Liver (tissue), 9 donors: ENCODE measurements around the gene CKAP5. TPM values are rescaled to one million over a fixed set of nuclear protein-coding genes. Genes with fewer than 3 reads are reported as not detected.

ENCODE experiments used
- DNase-seq: peaks from one replicate; pipeline ENCODE4 v3.0.0-alpha.2; 2017; ENCODE audit warnings: low spot score
- H3K27ac ChIP-seq, 2 donors: one replicate each; pipeline ENCODE4 v1.7.0; 2013; ENCODE audit warnings: inconsistent platforms in 2 of 2, low read length in 2 of 2, control low read depth in 1 of 2, low read depth in 1 of 2, mild to moderate bottlenecking in 1 of 2
- H3K27me3 ChIP-seq, 4 donors: one replicate each; pipeline versions ENCODE4 v1.6.1 to v1.7.0; 2013; ENCODE audit warnings: low read length in 3 of 4, inconsistent platforms in 1 of 4, mild to moderate bottlenecking in 1 of 4, moderate library complexity in 1 of 4; ENCODE audit not compliant: control insufficient read depth in 4 of 4, insufficient read depth in 4 of 4
- H3K36me3 ChIP-seq, 4 donors: one replicate each; pipeline versions ENCODE4 v1.6.1 to v1.7.0; 2013; ENCODE audit warnings: low read length in 3 of 4, mild to moderate bottlenecking in 3 of 4, low read depth in 1 of 4, moderate library complexity in 1 of 4; ENCODE audit not compliant: control insufficient read depth in 4 of 4, insufficient read depth in 3 of 4
- H3K4me1 ChIP-seq, 4 donors: one replicate each; pipeline versions ENCODE4 v1.6.1 to v1.7.0; 2013; ENCODE audit warnings: low read length in 3 of 4, mild to moderate bottlenecking in 3 of 4, moderate library complexity in 1 of 4; ENCODE audit not compliant: control insufficient read depth in 4 of 4, insufficient read depth in 4 of 4
- H3K4me3 ChIP-seq, 3 donors: one replicate each; pipeline versions ENCODE4 v1.6.1 to v1.7.0; 2013; ENCODE audit warnings: low read length in 3 of 3, control low read depth in 1 of 3, low read depth in 1 of 3, mild to moderate bottlenecking in 1 of 3
- H3K9ac ChIP-seq, 2 donors: one replicate each; pipeline ENCODE4 v1.7.0; 2013; ENCODE audit warnings: low read length in 2 of 2, mild to moderate bottlenecking in 2 of 2, moderate library complexity in 2 of 2, control low read depth in 1 of 2, low read depth in 1 of 2
- H3K9me3 ChIP-seq, 4 donors: one replicate each; pipeline versions ENCODE4 v1.6.1 to v1.7.0; 2013; ENCODE audit warnings: low read length in 3 of 4; ENCODE audit not compliant: control insufficient read depth in 4 of 4
- EGR1 ChIP-seq, 2 donors: IDR thresholded peaks; 2 replicates each; pipeline ENCODE4 v1.6.1; 2016 to 2018; ENCODE audit warnings: antibody characterized with exemption in 2 of 2, low read depth in 2 of 2
- FOXA1 ChIP-seq: IDR thresholded peaks from 2 replicates; pipeline ENCODE4 v1.6.1; 2016; ENCODE audit warnings: antibody characterized with exemption
- FOXA2 ChIP-seq: IDR thresholded peaks from 2 replicates; pipeline ENCODE4 v1.6.1; 2016; ENCODE audit warnings: antibody characterized with exemption
- GABPA ChIP-seq, 2 donors: IDR thresholded peaks in 1 of 2; conservative IDR thresholded peaks in 1 of 2; 2 replicates each; pipeline ENCODE4 v1.6.1; 2016; ENCODE audit warnings: antibody characterized with exemption in 2 of 2, mild to moderate bottlenecking in 1 of 2, moderate library complexity in 1 of 2
- HNF4A ChIP-seq, 2 donors: conservative IDR thresholded peaks; 2 replicates each; pipeline ENCODE4 v1.6.1; 2016; ENCODE audit warnings: antibody characterized with exemption in 2 of 2, mild to moderate bottlenecking in 2 of 2
- HNF4G ChIP-seq: IDR thresholded peaks from 2 replicates; pipeline ENCODE4 v1.6.1; 2016; ENCODE audit warnings: antibody characterized with exemption
- JUND ChIP-seq, 2 donors: IDR thresholded peaks; 2 replicates each; pipeline ENCODE4 v1.6.1; 2016; ENCODE audit warnings: antibody characterized with exemption in 2 of 2
- NR2F2 ChIP-seq: IDR thresholded peaks from 2 replicates; pipeline ENCODE4 v1.6.1; 2016; ENCODE audit warnings: antibody characterized with exemption
- RAD21 ChIP-seq, 2 donors: IDR thresholded peaks; 2 replicates each; pipeline ENCODE4 v1.6.1; 2016; ENCODE audit warnings: antibody characterized with exemption in 2 of 2, mild to moderate bottlenecking in 2 of 2
- RXRA ChIP-seq, 2 donors: IDR thresholded peaks; 2 replicates each; pipeline ENCODE4 v1.6.1; 2017 to 2018; ENCODE audit warnings: antibody characterized with exemption in 2 of 2, mild to moderate bottlenecking in 1 of 2
- SP1 ChIP-seq: IDR thresholded peaks from 2 replicates; pipeline ENCODE4 v1.6.1; 2018; ENCODE audit warnings: antibody characterized with exemption, mild to moderate bottlenecking
- TAF1 ChIP-seq: conservative IDR thresholded peaks from 2 replicates; pipeline ENCODE4 v1.6.1; 2016; ENCODE audit warnings: antibody characterized with exemption, mild to moderate bottlenecking
- YY1 ChIP-seq: IDR thresholded peaks from 2 replicates; pipeline ENCODE4 v1.6.1; 2016; ENCODE audit warnings: antibody characterized with exemption, mild to moderate bottlenecking
- WGBS: extraction: QIAGEN DNeasy Blood & Tissue Kit; methylation state at CpG from one replicate; pipeline ENCODE4 v1.1.7; 2013; 5-methylcytosine and 5-hydroxymethylcytosine counted together
- polyA plus RNA-seq, 2 donors: library from polyadenylated mRNA; stranded (reverse) in 1 of 2; unstranded in 1 of 2; fragments of 200-250 nt in 1 of 2; fragments of >200 nt in 1 of 2; fragmentation: Nextera tagmentation in 1 of 2; extraction: Ambion mirVana in 1 of 2; gene quantifications; one replicate each; pipeline versions ENCODE4 v1.2.1 to v1.2.3, GENCODE V29; 2013 to 2015
- total RNA-seq, 2 donors: library from RNA; depleted of rRNA; stranded (reverse); fragments of >200 nt; gene quantifications; one replicate each; pipeline ENCODE4 v1.2.3, GENCODE V29; 2014
- TF ChIP-seq, protein P1 (sequence below): IDR thresholded peaks from 2 replicates; pipeline ENCODE4 v1.6.1; 2016; ENCODE audit warnings: antibody characterized with exemption
- TF ChIP-seq, protein P2 (sequence below): IDR thresholded peaks from 2 replicates; pipeline ENCODE4 v1.6.1; 2016; ENCODE audit warnings: antibody characterized with exemption, mild to moderate bottlenecking
- TF ChIP-seq, protein P3 (sequence below): IDR thresholded peaks from 2 replicates; pipeline ENCODE4 v1.6.1; 2016; ENCODE audit warnings: antibody characterized with exemption
- TF ChIP-seq, protein P4 (sequence below): IDR thresholded peaks from 2 replicates; pipeline ENCODE4 v1.6.1; 2016; ENCODE audit warnings: antibody characterized with exemption
- donor health status: healthy.
- donor health status: healthy.
- donor health status: healthy.
- donor health status: healthy.
- donor health status: healthy.

The CKAP5 gene
- total and polyA plus RNA-seq, 4 donors = 6.1 to 70.4 (median 15.4) TPM

DNA sequence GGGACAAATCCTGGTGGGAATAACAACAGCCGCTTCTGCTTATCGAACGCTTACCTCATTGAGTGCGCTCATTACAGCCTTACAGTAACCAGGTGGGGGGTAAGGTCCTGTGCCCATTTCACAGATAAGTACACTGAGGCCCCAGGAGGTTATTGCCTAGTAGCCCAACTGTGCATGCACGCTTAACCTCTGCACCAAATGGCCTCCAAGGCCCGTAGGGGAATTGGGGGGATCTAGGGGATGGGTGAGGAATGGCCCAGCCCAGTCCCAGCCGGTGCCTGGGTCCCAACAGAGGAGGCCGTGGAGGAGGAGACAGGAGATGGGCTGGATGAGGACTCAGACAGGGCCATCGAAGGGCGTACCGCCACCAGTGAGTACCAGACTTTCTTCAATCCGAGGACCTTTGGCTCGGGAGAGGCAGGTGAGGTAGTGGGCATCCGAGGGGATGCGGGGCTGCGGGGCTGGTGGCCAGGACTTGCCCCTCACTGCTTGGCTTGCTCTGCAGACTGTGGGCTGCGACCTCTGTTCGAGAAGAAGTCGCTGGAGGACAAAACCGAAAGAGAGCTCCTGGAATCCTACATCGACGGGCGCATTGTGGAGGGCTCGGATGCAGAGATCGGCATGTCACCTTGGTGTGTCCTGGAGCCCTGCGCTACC is 119.7 kb downstream of the CKAP5 start:
- Histone ChIP-seq H3K4me3 (no peak overlapping the region), H3K27me3 (no peaks in the 10 kb centered on the region), H3K27ac (no peak overlapping the region), H3K4me1 (peaks cover 9 to 60% (median 33%) of the 10 kb centered on the region in 4 donors), H3K9ac (no peak overlapping the region), H3K36me3 (peaks cover 13 to 52% (median 43%) of the 10 kb centered on the region in 4 donors), H3K9me3 (no peaks in the 10 kb centered on the region)
- WGBS = 94% methylated on average over 26 of the region's 26 CpGs
- DNase-seq = no peak
- no peak for TF ChIP-seq SP1
- TF ChIP-seq, protein P1, sequence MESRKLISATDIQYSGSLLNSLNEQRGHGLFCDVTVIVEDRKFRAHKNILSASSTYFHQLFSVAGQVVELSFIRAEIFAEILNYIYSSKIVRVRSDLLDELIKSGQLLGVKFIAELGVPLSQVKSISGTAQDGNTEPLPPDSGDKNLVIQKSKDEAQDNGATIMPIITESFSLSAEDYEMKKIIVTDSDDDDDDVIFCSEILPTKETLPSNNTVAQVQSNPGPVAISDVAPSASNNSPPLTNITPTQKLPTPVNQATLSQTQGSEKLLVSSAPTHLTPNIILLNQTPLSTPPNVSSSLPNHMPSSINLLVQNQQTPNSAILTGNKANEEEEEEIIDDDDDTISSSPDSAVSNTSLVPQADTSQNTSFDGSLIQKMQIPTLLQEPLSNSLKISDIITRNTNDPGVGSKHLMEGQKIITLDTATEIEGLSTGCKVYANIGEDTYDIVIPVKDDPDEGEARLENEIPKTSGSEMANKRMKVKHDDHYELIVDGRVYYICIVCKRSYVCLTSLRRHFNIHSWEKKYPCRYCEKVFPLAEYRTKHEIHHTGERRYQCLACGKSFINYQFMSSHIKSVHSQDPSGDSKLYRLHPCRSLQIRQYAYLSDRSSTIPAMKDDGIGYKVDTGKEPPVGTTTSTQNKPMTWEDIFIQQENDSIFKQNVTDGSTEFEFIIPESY = no peak
- TF ChIP-seq JUND (IDR thresholded peaks at IDR 0.05) = no peak
- TF ChIP-seq FOXA2 = no peak

DNA sequence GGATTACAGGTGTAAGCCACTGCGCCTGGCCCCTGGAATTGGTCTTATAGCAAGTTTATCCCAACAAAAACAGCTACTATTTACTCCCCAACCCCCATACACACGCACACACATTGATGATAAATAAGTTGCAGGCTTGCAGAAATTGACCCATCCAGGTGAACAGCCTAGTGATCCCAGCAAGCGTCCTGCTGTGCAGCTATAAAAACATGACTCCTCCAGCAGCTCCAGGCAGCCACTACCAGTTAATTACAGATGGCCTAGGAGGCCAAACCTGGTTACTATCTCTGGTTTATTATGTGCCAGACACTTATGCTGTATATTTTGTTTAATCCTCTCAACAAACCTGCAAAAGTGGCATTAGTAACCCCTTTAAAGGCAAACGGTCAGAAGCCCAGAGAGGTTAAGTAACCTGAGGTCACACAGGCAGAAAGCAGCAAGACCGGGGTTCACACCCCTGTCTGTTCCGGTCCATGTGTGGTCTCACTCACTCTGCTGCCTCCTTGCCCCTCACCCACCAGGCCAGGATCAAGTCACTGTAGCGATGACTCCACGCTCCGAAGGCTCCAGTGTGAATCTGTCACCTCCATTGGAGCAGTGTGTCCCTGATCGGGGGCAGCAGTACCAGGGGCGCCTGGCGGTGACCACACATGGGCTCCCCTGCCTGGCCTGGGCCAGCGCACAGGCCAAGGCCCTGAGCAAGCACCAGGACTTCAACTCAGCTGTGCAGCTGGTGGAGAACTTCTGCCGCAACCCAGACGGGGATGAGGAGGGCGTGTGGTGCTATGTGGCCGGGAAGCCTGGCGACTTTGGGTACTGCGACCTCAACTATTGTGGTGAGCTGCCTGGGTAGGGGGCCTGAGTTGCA is 120.5 kb downstream of the CKAP5 start:
- TF ChIP-seq RAD21 (IDR thresholded peaks at IDR 0.05) (no peak), GABPA (IDR thresholded peaks at IDR 0.05 in 1 of 2, conservative IDR thresholded peaks at IDR 0.05 in 1 of 2) (no peak), TAF1 (no peak), RXRA (IDR thresholded peaks at IDR 0.05) (no peak), EGR1 (IDR thresholded peaks at IDR 0.05; ENCODE audit: low read depth in 2 of 2) (no peak)
- H3K4me1 ChIP-seq = peaks cover 9 to 63% (median 37%) of the 10 kb centered on the region in 4 donors

DNA sequence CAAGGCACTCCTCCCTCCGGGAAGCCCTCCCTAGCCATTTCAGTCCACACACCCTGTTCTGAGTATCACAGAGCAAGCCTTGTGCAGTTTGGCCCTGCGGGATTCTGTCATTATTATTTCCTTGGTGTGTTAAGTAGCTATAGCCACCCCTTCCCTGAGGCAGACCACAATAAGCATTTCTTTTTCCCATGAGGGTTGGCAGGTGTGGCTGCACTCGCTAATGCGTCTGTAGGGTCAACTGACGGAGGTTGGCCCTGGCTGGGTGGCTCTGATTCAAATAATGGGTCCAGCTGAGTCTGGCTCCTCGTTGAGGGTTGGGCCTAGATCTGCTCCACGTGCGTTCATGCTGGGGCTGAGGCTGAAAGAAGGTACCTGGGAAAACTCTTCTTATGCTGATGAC is 122.0 kb downstream of the CKAP5 start:
- Histone ChIP-seq H3K27me3 (no peaks in the 10 kb centered on the region), H3K27ac (peak overlapping the region; percentile 25 to 39), H3K9me3 (no peaks in the 10 kb centered on the region), H3K4me3 (no peak overlapping the region), H3K36me3 (peaks cover 11 to 41% (median 33%) of the 10 kb centered on the region in 4 donors), H3K4me1 (peaks cover 9 to 53% (median 33%) of the 10 kb centered on the region in 4 donors), H3K9ac (no peak overlapping the region)
- DNase-seq = no peak
- WGBS = 44% methylated on average over 8 of the region's 8 CpGs
- TF ChIP-seq NR2F2 (no peak), FOXA1 (no peak), RXRA (IDR thresholded peaks at IDR 0.05) (no peak), FOXA2 (no peak), TAF1 (no peak), GABPA (IDR thresholded peaks at IDR 0.05 in 1 of 2, conservative IDR thresholded peaks at IDR 0.05 in 1 of 2) (no peak), HNF4A (conservative IDR thresholded peaks at IDR 0.05) (no peak), HNF4G (no peak), SP1 (no peak), JUND (IDR thresholded peaks at IDR 0.05) (no peak), RAD21 (IDR thresholded peaks at IDR 0.05) (no peak), YY1 (no peak)
- TF ChIP-seq, protein P2, sequence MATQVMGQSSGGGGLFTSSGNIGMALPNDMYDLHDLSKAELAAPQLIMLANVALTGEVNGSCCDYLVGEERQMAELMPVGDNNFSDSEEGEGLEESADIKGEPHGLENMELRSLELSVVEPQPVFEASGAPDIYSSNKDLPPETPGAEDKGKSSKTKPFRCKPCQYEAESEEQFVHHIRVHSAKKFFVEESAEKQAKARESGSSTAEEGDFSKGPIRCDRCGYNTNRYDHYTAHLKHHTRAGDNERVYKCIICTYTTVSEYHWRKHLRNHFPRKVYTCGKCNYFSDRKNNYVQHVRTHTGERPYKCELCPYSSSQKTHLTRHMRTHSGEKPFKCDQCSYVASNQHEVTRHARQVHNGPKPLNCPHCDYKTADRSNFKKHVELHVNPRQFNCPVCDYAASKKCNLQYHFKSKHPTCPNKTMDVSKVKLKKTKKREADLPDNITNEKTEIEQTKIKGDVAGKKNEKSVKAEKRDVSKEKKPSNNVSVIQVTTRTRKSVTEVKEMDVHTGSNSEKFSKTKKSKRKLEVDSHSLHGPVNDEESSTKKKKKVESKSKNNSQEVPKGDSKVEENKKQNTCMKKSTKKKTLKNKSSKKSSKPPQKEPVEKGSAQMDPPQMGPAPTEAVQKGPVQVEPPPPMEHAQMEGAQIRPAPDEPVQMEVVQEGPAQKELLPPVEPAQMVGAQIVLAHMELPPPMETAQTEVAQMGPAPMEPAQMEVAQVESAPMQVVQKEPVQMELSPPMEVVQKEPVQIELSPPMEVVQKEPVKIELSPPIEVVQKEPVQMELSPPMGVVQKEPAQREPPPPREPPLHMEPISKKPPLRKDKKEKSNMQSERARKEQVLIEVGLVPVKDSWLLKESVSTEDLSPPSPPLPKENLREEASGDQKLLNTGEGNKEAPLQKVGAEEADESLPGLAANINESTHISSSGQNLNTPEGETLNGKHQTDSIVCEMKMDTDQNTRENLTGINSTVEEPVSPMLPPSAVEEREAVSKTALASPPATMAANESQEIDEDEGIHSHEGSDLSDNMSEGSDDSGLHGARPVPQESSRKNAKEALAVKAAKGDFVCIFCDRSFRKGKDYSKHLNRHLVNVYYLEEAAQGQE = no peak
- TF ChIP-seq, protein P1 = no peak
- TF ChIP-seq, protein P3, sequence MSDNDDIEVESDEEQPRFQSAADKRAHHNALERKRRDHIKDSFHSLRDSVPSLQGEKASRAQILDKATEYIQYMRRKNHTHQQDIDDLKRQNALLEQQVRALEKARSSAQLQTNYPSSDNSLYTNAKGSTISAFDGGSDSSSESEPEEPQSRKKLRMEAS = no peak
- TF ChIP-seq, protein P4, sequence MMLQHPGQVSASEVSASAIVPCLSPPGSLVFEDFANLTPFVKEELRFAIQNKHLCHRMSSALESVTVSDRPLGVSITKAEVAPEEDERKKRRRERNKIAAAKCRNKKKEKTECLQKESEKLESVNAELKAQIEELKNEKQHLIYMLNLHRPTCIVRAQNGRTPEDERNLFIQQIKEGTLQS = no peak

More for the DNA sequence above, 120.5 kb downstream of the CKAP5 start:
- Histone ChIP-seq H3K27me3 (no peaks in the 10 kb centered on the region), H3K9me3 (no peaks in the 10 kb centered on the region), H3K4me3 (no peak overlapping the region), H3K27ac (no peak overlapping the region), H3K36me3 (peaks cover 15 to 50% (median 42%) of the 10 kb centered on the region in 4 donors), H3K9ac (no peak overlapping the region)
- 88% methylated on average over 19 of the region's 19 CpGs for WGBS
- no peak for DNase-seq
